Sigmoid colon (tissue), 7 donors: ENCODE data around the gene USP2. TPM values are rescaled to one million over a fixed set of nuclear protein-coding genes. Genes with fewer than 3 reads are reported as not detected.

Experiments used
- DNase-seq: peaks from one replicate; pipeline ENCODE4 v3.0.0-alpha.2; 2019
- H3K27ac ChIP-seq, 4 donors: fragments of 200-600 bp; sonication (generic); one replicate each; pipeline ENCODE4 v1.5.1; 2016 to 2019; ENCODE audit warnings: mild to moderate bottlenecking in 1 of 4
- H3K27me3 ChIP-seq, 3 donors: fragments of 200-600 bp; sonication (generic); one replicate each; pipeline ENCODE4 v1.5.1; 2019; ENCODE audit warnings: mild to moderate bottlenecking in 1 of 3
- H3K36me3 ChIP-seq, 4 donors: fragments of 200-600 bp; sonication (generic); one replicate each; pipeline ENCODE4 v1.5.1; 2016 to 2019
- H3K4me1 ChIP-seq, 4 donors: fragments of 200-600 bp; sonication (generic); one replicate each; pipeline ENCODE4 v1.5.1; 2017 to 2019
- H3K4me3 ChIP-seq, 4 donors: fragments of 200-600 bp; sonication (generic); one replicate each; pipeline ENCODE4 v1.5.1; 2017 to 2019; ENCODE audit warnings: mild to moderate bottlenecking in 2 of 4, moderate library complexity in 1 of 4
- H3K9me3 ChIP-seq, 4 donors: fragments of 200-600 bp in 3 of 4; sonication (generic) in 3 of 4; one replicate each; pipeline versions ENCODE4 v1.5.1 to v1.6.1; 2013 to 2019
- EP300 ChIP-seq, 4 donors: sonication (generic); formaldehyde crosslinking; IDR thresholded peaks; one replicate each; pipeline ENCODE4 v1.6.1; 2017; ENCODE audit warnings: antibody characterized with exemption in 4 of 4
- POLR2A ChIP-seq, 2 donors: fragments of 450-650 bp; IDR thresholded peaks; one replicate each; pipeline ENCODE4 v1.6.1; 2016; ENCODE audit warnings: antibody characterized with exemption in 2 of 2, mild to moderate bottlenecking in 2 of 2, moderate library complexity in 2 of 2
- POLR2AphosphoS5 ChIP-seq, 4 donors: sonication (generic); formaldehyde crosslinking; IDR thresholded peaks; one replicate each; pipeline ENCODE4 v1.6.1; 2017; ENCODE audit warnings: antibody characterized with exemption in 4 of 4
- WGBS, 2 donors: extraction: QIAGEN DNeasy Blood & Tissue Kit; methylation state at CpG; one replicate each; pipeline ENCODE4 v1.1.7; 2013; 5-methylcytosine and 5-hydroxymethylcytosine counted together
- intact Hi-C: fragments of 100-400 bp; cut with DNase I; formaldehyde crosslinking; loops from one replicate; pipeline ENCODE4 v1.15.1; 2023
- polyA plus RNA-seq, 3 donors: library from polyadenylated mRNA; stranded (reverse); fragments of 200-250 nt; gene quantifications; one replicate each; pipeline ENCODE4 v1.2.3, GENCODE V29; 2013
- total RNA-seq, 4 donors: library from RNA; depleted of rRNA; stranded (reverse); fragments of >200 nt; gene quantifications; one replicate each; pipeline ENCODE4 v1.1.0, GENCODE V29; 2016
- TF ChIP-seq, protein P1 (sequence below), 4 experiments: fragments of 450-650 bp in 3 of 4; fragments of 200-600 bp in 1 of 4; IDR thresholded peaks; one replicate each; pipeline ENCODE4 v1.5.1; 2016 to 2019; ENCODE audit warnings: antibody characterized with exemption in 4 of 4, mild to moderate bottlenecking in 3 of 4, moderate library complexity in 2 of 4
- donor health status: healthy with polysubstance abuse.
- donor health status: Bipolar disorder and iron deficiency.
- donor health status: healthy.

Gene USP2
- total and polyA plus RNA-seq, 7 donors = 0.71 to 13.2 (median 1.9) TPM

- Histone ChIP-seq H3K27ac (peak overlapping the region; percentile 68 to 91 (median 76)), H3K4me3 (peak overlapping the region; percentile 24 to 60 (median 51)), H3K27me3 (no peaks in the 10 kb centered on the region), H3K4me1 (peaks cover 0 to 71% (median 59%) of the 10 kb centered on the region in 4 donors), H3K9me3 (no peaks in the 10 kb centered on the region), H3K36me3 (no peaks in the 10 kb centered on the region)
- 40 to 50% methylated on average over 44 of the region's 44 CpGs for WGBS, 2 donors
- intact Hi-C loops = loop anchor here (10.0 kb wide), 1 partner anchor 362 kb away; the partner anchor contains the start of gene NECTIN1
- TF ChIP-seq POLR2A (IDR thresholded peaks at IDR 0.05) (no peak), EP300 (IDR thresholded peaks at IDR 0.05) (no peak), POLR2AphosphoS5 (IDR thresholded peaks at IDR 0.05) (no peak)
- TF ChIP-seq, protein P1, sequence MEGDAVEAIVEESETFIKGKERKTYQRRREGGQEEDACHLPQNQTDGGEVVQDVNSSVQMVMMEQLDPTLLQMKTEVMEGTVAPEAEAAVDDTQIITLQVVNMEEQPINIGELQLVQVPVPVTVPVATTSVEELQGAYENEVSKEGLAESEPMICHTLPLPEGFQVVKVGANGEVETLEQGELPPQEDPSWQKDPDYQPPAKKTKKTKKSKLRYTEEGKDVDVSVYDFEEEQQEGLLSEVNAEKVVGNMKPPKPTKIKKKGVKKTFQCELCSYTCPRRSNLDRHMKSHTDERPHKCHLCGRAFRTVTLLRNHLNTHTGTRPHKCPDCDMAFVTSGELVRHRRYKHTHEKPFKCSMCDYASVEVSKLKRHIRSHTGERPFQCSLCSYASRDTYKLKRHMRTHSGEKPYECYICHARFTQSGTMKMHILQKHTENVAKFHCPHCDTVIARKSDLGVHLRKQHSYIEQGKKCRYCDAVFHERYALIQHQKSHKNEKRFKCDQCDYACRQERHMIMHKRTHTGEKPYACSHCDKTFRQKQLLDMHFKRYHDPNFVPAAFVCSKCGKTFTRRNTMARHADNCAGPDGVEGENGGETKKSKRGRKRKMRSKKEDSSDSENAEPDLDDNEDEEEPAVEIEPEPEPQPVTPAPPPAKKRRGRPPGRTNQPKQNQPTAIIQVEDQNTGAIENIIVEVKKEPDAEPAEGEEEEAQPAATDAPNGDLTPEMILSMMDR (IDR thresholded peaks at IDR 0.05) = no peak
- no peak for DNase-seq
Measured at GRCh38 chr11:119363081-119363850, 18.2 kb downstream of the USP2 start.

- intact Hi-C loops = loop anchor here (10.0 kb wide), 1 partner anchor 362 kb away; the partner anchor contains the start of gene NECTIN1
- DNase-seq = no peak
- Histone ChIP-seq H3K27ac (peak overlapping the region; percentile 68 to 91 (median 76)), H3K4me1 (peaks cover 0 to 66% (median 53%) of the 10 kb centered on the region in 4 donors), H3K27me3 (no peaks in the 10 kb centered on the region), H3K9me3 (no peaks in the 10 kb centered on the region), H3K4me3 (peak overlapping the region in 2 of 4 donors; percentile 45 to 57), H3K36me3 (no peaks in the 10 kb centered on the region)
- TF ChIP-seq, protein P1 (IDR thresholded peaks at IDR 0.05) = no peak
- TF ChIP-seq POLR2A (IDR thresholded peaks at IDR 0.05) = no peak
- no peak for TF ChIP-seq POLR2AphosphoS5 (IDR thresholded peaks at IDR 0.05)
- TF ChIP-seq EP300 (IDR thresholded peaks at IDR 0.05) = no peak
- 92 to 96% methylated on average over 5 of the region's 5 CpGs for WGBS, 2 donors
Measured at GRCh38 chr11:119362741-119363080, 18.8 kb downstream of the USP2 start.

- peak overlapping the region; percentile 68 to 91 (median 76) for H3K27ac ChIP-seq
- TF ChIP-seq POLR2AphosphoS5 (IDR thresholded peaks at IDR 0.05) = no peak
- TF ChIP-seq EP300 (IDR thresholded peaks at IDR 0.05) = no peak
- TF ChIP-seq, protein P1 (IDR thresholded peaks at IDR 0.05) = no peak
- no peak for TF ChIP-seq POLR2A (IDR thresholded peaks at IDR 0.05)
- intact Hi-C loops = loop anchor here (10.0 kb wide), 1 partner anchor 363 kb away; the partner anchor contains the start of gene NECTIN1
- no peak for DNase-seq
- H3K36me3 ChIP-seq = no peaks in the 10 kb centered on the region
- peak overlapping the region in 1 of 4 donors; percentile 45 for H3K4me3 ChIP-seq
- 89 to 90% methylated on average over 11 of the region's 11 CpGs for WGBS, 2 donors
- H3K4me1 ChIP-seq = peaks cover 0 to 62% (median 48%) of the 10 kb centered on the region in 4 donors
- H3K9me3 ChIP-seq = no peaks in the 10 kb centered on the region
- no peaks in the 10 kb centered on the region for H3K27me3 ChIP-seq
Measured at GRCh38 chr11:119361941-119362725, 19.4 kb downstream of the USP2 start.

DNA sequence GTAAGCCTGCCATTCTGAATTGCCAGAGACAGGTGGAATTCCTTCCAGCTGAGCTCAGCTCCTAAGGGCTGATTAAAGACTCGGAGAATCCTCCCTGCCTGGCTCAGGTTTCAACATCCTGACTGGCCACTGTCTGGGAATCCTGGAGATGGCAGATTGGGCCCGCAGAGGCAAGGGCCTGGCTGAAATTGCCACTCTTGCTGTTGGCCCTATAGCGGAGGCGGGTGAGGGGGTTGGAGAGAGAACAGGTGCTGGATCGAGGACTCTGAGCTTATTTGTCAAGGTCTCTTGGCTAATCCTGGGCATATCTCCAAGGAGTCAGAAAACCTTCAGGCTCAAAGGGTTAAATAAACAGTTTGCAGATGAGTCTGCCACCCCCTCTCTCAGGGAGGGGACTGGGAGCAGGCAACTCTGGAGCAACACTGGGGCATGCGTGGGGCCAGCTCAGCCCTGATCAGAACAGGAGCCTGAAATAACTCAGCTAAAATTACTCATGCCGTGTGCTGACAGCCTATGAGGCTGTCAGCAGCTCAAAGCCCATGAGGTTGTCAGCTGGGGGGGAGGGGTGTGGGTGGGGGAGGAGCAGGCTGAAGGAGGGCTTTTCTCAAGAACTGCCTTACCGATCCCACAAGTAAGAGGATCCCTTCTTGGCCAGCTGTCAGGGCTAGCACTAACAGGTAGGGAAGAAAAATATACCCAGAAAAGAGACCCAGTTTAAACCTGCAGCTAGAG lies 20.3 kb downstream of the USP2 start:
- TF ChIP-seq, protein P1 (IDR thresholded peaks at IDR 0.05) = no peak
- TF ChIP-seq EP300 (IDR thresholded peaks at IDR 0.05) (no peak), POLR2A (IDR thresholded peaks at IDR 0.05) (no peak), POLR2AphosphoS5 (IDR thresholded peaks at IDR 0.05) (peak in 1 of 4 donors; percentile 29)
- peak; percentile 72 for DNase-seq
- H3K4me1 ChIP-seq = peaks cover 0 to 60% (median 46%) of the 10 kb centered on the region in 4 donors
- no peak overlapping the region for H3K4me3 ChIP-seq
- H3K36me3 ChIP-seq = no peaks in the 10 kb centered on the region
- peak overlapping the region; percentile 68 to 91 (median 76) for H3K27ac ChIP-seq
- H3K27me3 ChIP-seq = no peaks in the 10 kb centered on the region
- 19 to 47% methylated on average over 8 of the region's 8 CpGs for WGBS, 2 donors
- no peaks in the 10 kb centered on the region for H3K9me3 ChIP-seq
- intact Hi-C loops = loop anchor here (10.0 kb wide), 1 partner anchor 364 kb away; the partner anchor contains the start of gene NECTIN1
